Panc1 (cell line): ENCODE results near the gene RIN1. TPM values are rescaled to one million over a fixed set of nuclear protein-coding genes. Genes with fewer than 3 reads are reported as not detected.

Experiments
- ATAC-seq: fragments of 200-7000 bp; cut with Tn5 transposase; 2 replicates; pipeline ENCODE4 v1.9.1; 2020; ENCODE audit warnings: mild to moderate bottlenecking, moderate library complexity
- BruUV-seq: library from RNA; stranded (reverse); fragments of 400-500 nt; replicated peaks from 2 replicates; lab custom pipeline; 2021; lab: Mats Ljungman, UMichigan
- CTCF ChIA-PET: fragments of 300-600 bp; sonication (Branson Sonifier 250); formaldehyde crosslinking; loops from one replicate; lab custom pipeline; 2022; ENCODE audit warnings: antibody characterized with exemption; lab: Charles Lee
- POLR2A ChIA-PET: fragments of 300-600 bp; sonication (Branson Sonifier 250); formaldehyde crosslinking; loops from one replicate; lab custom pipeline; 2022; ENCODE audit warnings: antibody characterized with exemption; lab: Charles Lee
- DNase-seq: peaks from one replicate; pipeline ENCODE4 v3.0.0-alpha.2; 2010; ENCODE audit warnings: low read depth, low spot score
- H3K27ac ChIP-seq: 2 replicates; pipeline ENCODE4 v1.5.1; 2011; ENCODE audit warnings: mild to moderate bottlenecking, low read length, inconsistent platforms
- H3K27me3 ChIP-seq: fragments of 200-500 bp; sonication (Bioruptor generic); 2 replicates; pipeline ENCODE4 v1.6.0; 2014; ENCODE audit warnings: low read length, inconsistent platforms; ENCODE audit not compliant: control insufficient read depth, insufficient read depth
- H3K36me3 ChIP-seq: fragments of 200-500 bp; sonication (Bioruptor generic); 2 replicates; pipeline ENCODE4 v1.5.1; 2014; ENCODE audit warnings: inconsistent platforms, mild to moderate bottlenecking, low read length, moderate library complexity; ENCODE audit not compliant: control insufficient read depth, insufficient read depth
- H3K4me1 ChIP-seq: 2 replicates; pipeline ENCODE4 v1.5.1; 2011; ENCODE audit warnings: inconsistent platforms, mild to moderate bottlenecking, low read length, moderate library complexity; ENCODE audit not compliant: control insufficient read depth, insufficient read depth
- H3K4me3 ChIP-seq, 2 experiments: 2 replicates each; pipeline ENCODE4 v1.5.1; 2011 to 2012; ENCODE audit warnings: low read depth in 2 of 2, low read length in 2 of 2, mild to moderate bottlenecking in 2 of 2, inconsistent platforms in 1 of 2, moderate library complexity in 1 of 2
- H3K9me3 ChIP-seq: fragments of 200-500 bp; sonication (Bioruptor generic); 2 replicates; pipeline ENCODE4 v1.5.1; 2014; ENCODE audit warnings: low read depth, mild to moderate bottlenecking, inconsistent platforms, low read length, moderate library complexity; ENCODE audit not compliant: control insufficient read depth, insufficient read depth
- POLR2AphosphoS5 ChIP-seq: IDR thresholded peaks from 2 replicates; pipeline ENCODE4 v1.6.1; 2012; ENCODE audit warnings: mild to moderate bottlenecking, low read depth, low read length, moderate library complexity
- SIN3A ChIP-seq: IDR thresholded peaks from 2 replicates; pipeline ENCODE4 v1.6.1; 2012; ENCODE audit warnings: low read depth, mild to moderate bottlenecking, low read length, moderate library complexity, borderline replicate concordance; ENCODE audit not compliant: insufficient read depth
- TCF7L2 ChIP-seq: IDR thresholded peaks from 2 replicates; pipeline ENCODE4 v1.6.1; 2011; ENCODE audit warnings: mild to moderate bottlenecking, low read depth, low read length, inconsistent platforms
- in situ Hi-C: cut with HindIII; loops from 2 replicates; pipeline ENCODE4 v1.10.0; 2016; ENCODE audit warnings: low sequenced_read_pairs, low pct_unique_long_range_greater_than_20kb
- intact Hi-C: fragments of 100-400 bp; cut with micrococcal nuclease; formaldehyde crosslinking; loops from one replicate; pipeline ENCODE4 v1.10.0; 2022; ENCODE audit not compliant: unreplicated experiment
- total RNA-seq: library from RNA; stranded (reverse); gene quantifications from one replicate; pipeline ENCODE4 v1.2.1, GENCODE V29; 2021; ENCODE audit not compliant: unreplicated experiment
- TF ChIP-seq, protein P1 (sequence below), 2 experiments: IDR thresholded peaks; 2 replicates each; pipeline ENCODE4 v1.6.1; 2011 to 2012; ENCODE audit warnings: low read depth in 2 of 2, control low read depth in 1 of 2, low read length in 1 of 2, mild to moderate bottlenecking in 1 of 2, moderate library complexity in 1 of 2; ENCODE audit not compliant: insufficient read depth in 1 of 2
- TF ChIP-seq, protein P2 (sequence below): fragments of 450-650 bp; IDR thresholded peaks from 2 replicates; pipeline ENCODE4 v1.5.1; 2017; ENCODE audit warnings: mild to moderate bottlenecking

RIN1 gene
- total RNA-seq, 1 experiment from 2014 or later, result 21.7 TPM

DNA sequence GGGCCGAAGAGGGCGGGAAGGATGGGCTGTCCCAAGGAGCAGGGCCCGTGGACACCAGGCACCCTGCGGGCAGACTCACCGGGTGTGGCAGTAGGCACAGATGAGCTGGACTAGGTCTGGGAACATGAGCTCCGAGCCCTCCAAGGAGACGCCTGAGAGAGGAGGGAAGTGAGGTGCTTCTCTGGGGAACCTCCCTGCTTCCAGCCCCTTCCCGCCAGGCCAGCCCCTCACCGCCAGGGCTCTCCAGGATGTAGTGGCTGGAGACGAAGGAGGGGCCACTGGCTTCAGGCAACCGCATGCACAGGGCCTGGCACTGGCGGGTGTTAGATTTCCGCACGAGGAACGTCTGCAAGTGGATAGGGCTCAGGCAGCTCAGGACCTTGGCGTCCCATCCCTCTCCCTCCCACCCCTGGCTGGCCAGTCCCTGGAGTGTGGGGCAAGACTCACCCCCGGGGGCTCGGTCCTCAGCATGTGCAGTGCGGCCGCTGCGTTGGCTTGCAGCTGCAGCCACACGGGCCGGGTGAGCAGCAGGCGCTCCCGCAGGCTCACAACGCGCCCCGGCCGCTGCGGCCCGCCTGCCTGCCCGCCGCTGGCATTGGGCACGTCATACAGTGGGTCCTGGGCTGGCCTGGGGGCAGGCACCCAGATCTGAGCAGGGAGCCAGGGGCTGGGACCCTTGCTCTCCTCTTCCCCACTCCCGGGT lies 552 bp downstream of the RIN1 start:
- intact Hi-C loops (no loop called here), in situ Hi-C loops (no loop called here)
- H3K27ac ChIP-seq, result peak overlapping the region; percentile 89
- H3K36me3 ChIP-seq, result peaks cover 3% of the 10 kb centered on the region; the same call in 1 of the 2 replicates
- no peaks in the 10 kb centered on the region for H3K9me3 ChIP-seq
- TF ChIP-seq TCF7L2 (no peak), POLR2AphosphoS5 (no peak), SIN3A (no peak)
- TF ChIP-seq, protein P1, sequence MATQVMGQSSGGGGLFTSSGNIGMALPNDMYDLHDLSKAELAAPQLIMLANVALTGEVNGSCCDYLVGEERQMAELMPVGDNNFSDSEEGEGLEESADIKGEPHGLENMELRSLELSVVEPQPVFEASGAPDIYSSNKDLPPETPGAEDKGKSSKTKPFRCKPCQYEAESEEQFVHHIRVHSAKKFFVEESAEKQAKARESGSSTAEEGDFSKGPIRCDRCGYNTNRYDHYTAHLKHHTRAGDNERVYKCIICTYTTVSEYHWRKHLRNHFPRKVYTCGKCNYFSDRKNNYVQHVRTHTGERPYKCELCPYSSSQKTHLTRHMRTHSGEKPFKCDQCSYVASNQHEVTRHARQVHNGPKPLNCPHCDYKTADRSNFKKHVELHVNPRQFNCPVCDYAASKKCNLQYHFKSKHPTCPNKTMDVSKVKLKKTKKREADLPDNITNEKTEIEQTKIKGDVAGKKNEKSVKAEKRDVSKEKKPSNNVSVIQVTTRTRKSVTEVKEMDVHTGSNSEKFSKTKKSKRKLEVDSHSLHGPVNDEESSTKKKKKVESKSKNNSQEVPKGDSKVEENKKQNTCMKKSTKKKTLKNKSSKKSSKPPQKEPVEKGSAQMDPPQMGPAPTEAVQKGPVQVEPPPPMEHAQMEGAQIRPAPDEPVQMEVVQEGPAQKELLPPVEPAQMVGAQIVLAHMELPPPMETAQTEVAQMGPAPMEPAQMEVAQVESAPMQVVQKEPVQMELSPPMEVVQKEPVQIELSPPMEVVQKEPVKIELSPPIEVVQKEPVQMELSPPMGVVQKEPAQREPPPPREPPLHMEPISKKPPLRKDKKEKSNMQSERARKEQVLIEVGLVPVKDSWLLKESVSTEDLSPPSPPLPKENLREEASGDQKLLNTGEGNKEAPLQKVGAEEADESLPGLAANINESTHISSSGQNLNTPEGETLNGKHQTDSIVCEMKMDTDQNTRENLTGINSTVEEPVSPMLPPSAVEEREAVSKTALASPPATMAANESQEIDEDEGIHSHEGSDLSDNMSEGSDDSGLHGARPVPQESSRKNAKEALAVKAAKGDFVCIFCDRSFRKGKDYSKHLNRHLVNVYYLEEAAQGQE (IDR thresholded peaks at IDR 0.05; ENCODE audit: insufficient read depth in 1 of 2, low read depth in 2 of 2, low read length in 1 of 2), result no peak
- TF ChIP-seq, protein P2, sequence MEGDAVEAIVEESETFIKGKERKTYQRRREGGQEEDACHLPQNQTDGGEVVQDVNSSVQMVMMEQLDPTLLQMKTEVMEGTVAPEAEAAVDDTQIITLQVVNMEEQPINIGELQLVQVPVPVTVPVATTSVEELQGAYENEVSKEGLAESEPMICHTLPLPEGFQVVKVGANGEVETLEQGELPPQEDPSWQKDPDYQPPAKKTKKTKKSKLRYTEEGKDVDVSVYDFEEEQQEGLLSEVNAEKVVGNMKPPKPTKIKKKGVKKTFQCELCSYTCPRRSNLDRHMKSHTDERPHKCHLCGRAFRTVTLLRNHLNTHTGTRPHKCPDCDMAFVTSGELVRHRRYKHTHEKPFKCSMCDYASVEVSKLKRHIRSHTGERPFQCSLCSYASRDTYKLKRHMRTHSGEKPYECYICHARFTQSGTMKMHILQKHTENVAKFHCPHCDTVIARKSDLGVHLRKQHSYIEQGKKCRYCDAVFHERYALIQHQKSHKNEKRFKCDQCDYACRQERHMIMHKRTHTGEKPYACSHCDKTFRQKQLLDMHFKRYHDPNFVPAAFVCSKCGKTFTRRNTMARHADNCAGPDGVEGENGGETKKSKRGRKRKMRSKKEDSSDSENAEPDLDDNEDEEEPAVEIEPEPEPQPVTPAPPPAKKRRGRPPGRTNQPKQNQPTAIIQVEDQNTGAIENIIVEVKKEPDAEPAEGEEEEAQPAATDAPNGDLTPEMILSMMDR, result no peak
- ATAC-seq (peak; percentile 36), DNase-seq (no peak)
- peak overlapping the region; percentile 66 to 87 for H3K4me3 ChIP-seq
- ChIA-PET POLR2A (interaction anchor here (1.0 to 1.3 kb wide), 2 partner anchors 9 to 23 kb away, joined by 4 to 5 read pairs; partner anchors contain the start of gene BRMS1), CTCF (interaction anchor here (0.6 to 2.1 kb wide), 4 partner anchors 22 to 138 kb away, joined by 3 to 17 read pairs (median 6); no protein-coding TSS in a partner anchor)
- no TSS peak for BruUV-seq
- peaks cover 41% of the 10 kb centered on the region for H3K4me1 ChIP-seq
- no peaks in the 10 kb centered on the region for H3K27me3 ChIP-seq

DNA sequence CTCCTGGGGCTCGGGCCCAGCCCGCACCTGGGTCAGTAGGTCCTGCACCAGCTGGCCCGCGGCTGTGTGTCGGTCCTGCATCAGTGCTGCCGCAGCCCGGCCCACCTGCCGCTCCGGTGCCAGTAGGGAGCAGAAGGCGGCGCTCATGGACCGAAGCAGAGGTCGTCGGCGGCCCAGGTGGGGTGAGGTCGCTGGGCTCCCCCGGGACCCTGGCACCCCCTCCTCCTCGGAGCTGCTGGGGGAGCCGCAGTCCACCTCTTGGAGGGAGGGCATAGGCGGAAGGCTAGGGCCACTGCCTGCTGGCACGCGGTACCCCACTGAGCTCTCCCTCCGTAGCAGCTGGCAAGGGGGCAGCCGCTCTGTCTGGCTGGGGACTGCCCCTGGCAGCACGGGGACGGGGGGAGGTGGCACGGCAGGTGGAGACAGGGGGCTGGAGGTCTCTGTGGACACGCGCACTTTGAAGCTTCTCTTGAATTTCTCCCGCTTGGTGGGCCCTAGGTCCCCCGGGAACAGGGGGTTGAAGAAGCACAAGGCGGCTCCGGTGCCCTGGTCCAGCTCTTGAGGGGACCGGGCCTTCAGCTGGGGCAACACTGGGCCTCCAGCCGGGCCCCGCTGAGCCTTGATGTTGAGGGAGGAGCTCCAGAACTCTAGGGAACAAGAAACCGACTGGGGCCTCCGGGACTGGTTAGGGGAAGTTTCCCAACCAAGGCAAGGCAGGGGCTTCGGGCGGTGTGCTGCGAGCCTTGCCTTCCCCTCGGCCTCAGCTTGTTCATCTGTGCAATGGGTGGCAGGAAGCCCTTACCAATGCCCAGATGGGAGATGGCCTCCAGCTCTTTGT lies 1.4 kb downstream of the RIN1 start:
- Histone ChIP-seq H3K4me3 (peak overlapping the region; percentile 66 to 87), H3K9me3 (no peaks in the 10 kb centered on the region), H3K4me1 (peaks cover 41% of the 10 kb centered on the region), H3K27me3 (no peaks in the 10 kb centered on the region), H3K27ac (peak overlapping the region; percentile 89), H3K36me3 (no peaks in the 10 kb centered on the region)
- in situ Hi-C loops, result no loop called here
- POLR2A ChIA-PET, result interaction anchor here (0.6 to 1.3 kb wide), 3 partner anchors 10 to 282 kb away, joined by 3 to 5 read pairs (median 3); partner anchors contain the start of genes BRMS1 and RBM14
- CTCF ChIA-PET, result interaction anchor here (0.6 to 2.1 kb wide), 4 partner anchors 8 to 137 kb away, joined by 3 to 17 read pairs (median 7); no protein-coding TSS in a partner anchor
- no TSS peak for BruUV-seq
- intact Hi-C loops, result no loop called here
- ATAC-seq, result no peak
- DNase-seq, result no peak
- no peak for TF ChIP-seq POLR2AphosphoS5
- TF ChIP-seq, protein P1 (IDR thresholded peaks at IDR 0.05; ENCODE audit: insufficient read depth in 1 of 2, low read depth in 2 of 2, low read length in 1 of 2), result no peak
- no peak for TF ChIP-seq TCF7L2
- no peak for TF ChIP-seq SIN3A
- TF ChIP-seq, protein P2, result no peak
